ENCODE data around the gene MRPS5. TPM values are rescaled to one million over a fixed set of nuclear protein-coding genes. Genes with fewer than 3 reads are reported as not detected.
A peak's percentile ranks its signal among the peaks of the same experiment; 100 is the strongest.

MRPS5 gene
- total RNA-seq, 1 donor from 2014 or later = 66.1 TPM

- DNase-seq (ENCODE audit: low read depth) = no peak
- H3K27me3 ChIP-seq (ENCODE audit: control insufficient read depth, insufficient read depth, low read length) = peaks cover 2% of the 10 kb centered on the region
- no peak for TF ChIP-seq CTCF (IDR thresholded peaks at IDR 0.05; ENCODE audit: insufficient read depth, low read length, poor library complexity, severe bottlenecking)
- peaks cover 1% of the 10 kb centered on the region for H3K36me3 ChIP-seq (ENCODE audit: control insufficient read depth, insufficient read depth, low read length)
- no peak overlapping the region for H3K4me3 ChIP-seq (ENCODE audit: low read depth, low read length)
Measured at GRCh38 chr2:95046371-95047112, 75.1 kb downstream of the MRPS5 start.

- Histone ChIP-seq H3K4me3 (ENCODE audit: low read depth, low read length) (no peak overlapping the region), H3K36me3 (ENCODE audit: control insufficient read depth, insufficient read depth, low read length) (peaks cover 1% of the 10 kb centered on the region), H3K27me3 (ENCODE audit: control insufficient read depth, insufficient read depth, low read length) (peaks cover 2% of the 10 kb centered on the region)
- TF ChIP-seq CTCF (IDR thresholded peaks at IDR 0.05; ENCODE audit: insufficient read depth, low read length, poor library complexity, severe bottlenecking) = no peak
- no peak for DNase-seq (ENCODE audit: low read depth)
Measured at GRCh38 chr2:95044601-95045000, 77.0 kb downstream of the MRPS5 start.

DNA sequence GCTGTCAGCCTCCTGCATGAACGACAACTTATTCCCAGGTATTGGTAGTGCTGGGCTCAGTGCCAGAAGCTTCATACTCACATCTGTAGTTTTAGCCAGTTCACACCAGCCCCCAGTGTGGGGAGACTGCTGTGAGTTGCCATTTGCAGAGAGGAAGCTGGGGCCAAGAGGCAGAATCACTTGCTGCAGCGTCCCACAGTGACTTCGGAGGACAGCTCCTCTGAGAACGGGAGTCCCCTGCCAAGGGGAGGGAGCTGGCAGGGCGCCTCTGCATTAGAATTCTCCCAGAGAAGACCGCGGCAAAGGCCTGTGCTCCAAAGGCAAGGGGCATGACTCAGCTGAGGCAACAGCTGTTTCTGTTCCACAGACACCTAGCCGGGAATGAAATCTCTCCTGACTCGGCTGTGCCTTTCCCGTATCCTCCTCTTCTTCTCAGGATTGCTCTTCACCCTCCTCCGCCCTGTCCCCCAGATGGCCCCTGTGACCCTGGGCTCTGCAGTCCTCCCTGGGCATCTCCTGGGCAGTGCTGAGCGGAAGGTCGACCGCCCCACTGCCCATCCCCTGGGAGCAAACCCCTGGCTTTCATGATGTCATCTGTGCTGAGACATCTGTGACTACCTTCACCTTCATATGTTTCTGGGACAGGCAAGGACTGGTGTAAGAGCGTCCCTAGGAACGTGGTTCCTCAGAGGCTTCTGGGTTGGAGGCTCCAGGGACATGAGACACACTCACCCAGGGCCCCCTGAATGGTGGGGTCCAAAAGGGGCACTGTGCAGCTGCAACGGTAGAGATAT lies 78.1 kb downstream of the MRPS5 start:
- Histone ChIP-seq H3K27me3 (ENCODE audit: control insufficient read depth, insufficient read depth, low read length) (peaks cover 2% of the 10 kb centered on the region), H3K4me3 (ENCODE audit: low read depth, low read length) (no peak overlapping the region), H3K36me3 (ENCODE audit: control insufficient read depth, insufficient read depth, low read length) (peaks cover 1% of the 10 kb centered on the region)
- no peak for TF ChIP-seq CTCF (IDR thresholded peaks at IDR 0.05; ENCODE audit: insufficient read depth, low read length, poor library complexity, severe bottlenecking)
- no peak for DNase-seq (ENCODE audit: low read depth)

- Histone ChIP-seq H3K27me3 (ENCODE audit: control insufficient read depth, insufficient read depth, low read length) (peaks cover 2% of the 10 kb centered on the region), H3K4me3 (ENCODE audit: low read depth, low read length) (no peak overlapping the region), H3K36me3 (ENCODE audit: control insufficient read depth, insufficient read depth, low read length) (peaks cover 1% of the 10 kb centered on the region)
- peak; percentile 19 for TF ChIP-seq CTCF (IDR thresholded peaks at IDR 0.05; ENCODE audit: insufficient read depth, low read length, poor library complexity, severe bottlenecking)
- no peak for DNase-seq (ENCODE audit: low read depth)
Measured at GRCh38 chr2:95042472-95043271, 78.9 kb downstream of the MRPS5 start.

- H3K4me3 ChIP-seq (ENCODE audit: low read depth, low read length) = no peak overlapping the region
- DNase-seq (ENCODE audit: low read depth) = no peak
- TF ChIP-seq CTCF (IDR thresholded peaks at IDR 0.05; ENCODE audit: insufficient read depth, low read length, poor library complexity, severe bottlenecking) = no peak
- H3K27me3 ChIP-seq (ENCODE audit: control insufficient read depth, insufficient read depth, low read length) = peaks cover 2% of the 10 kb centered on the region
- H3K36me3 ChIP-seq (ENCODE audit: control insufficient read depth, insufficient read depth, low read length) = peaks cover 1% of the 10 kb centered on the region
Measured at GRCh38 chr2:95041824-95042442, 79.7 kb downstream of the MRPS5 start.

Data from kidney epithelial cell (primary cell).